Liver (tissue), 9 donors: Measurements from ENCODE around the gene RPL13A. TPM values are rescaled to one million over a fixed set of nuclear protein-coding genes. Genes with fewer than 3 reads are reported as not detected.

Experiments used
- DNase-seq: peaks from one replicate; pipeline ENCODE4 v3.0.0-alpha.2; 2017; ENCODE audit warnings: low spot score
- H3K27ac ChIP-seq, 2 donors: one replicate each; pipeline ENCODE4 v1.7.0; 2013; ENCODE audit warnings: inconsistent platforms in 2 of 2, low read length in 2 of 2, control low read depth in 1 of 2, low read depth in 1 of 2, mild to moderate bottlenecking in 1 of 2
- H3K27me3 ChIP-seq, 4 donors: one replicate each; pipeline versions ENCODE4 v1.6.1 to v1.7.0; 2013; ENCODE audit warnings: low read length in 3 of 4, inconsistent platforms in 1 of 4, mild to moderate bottlenecking in 1 of 4, moderate library complexity in 1 of 4; ENCODE audit not compliant: control insufficient read depth in 4 of 4, insufficient read depth in 4 of 4
- H3K36me3 ChIP-seq, 4 donors: one replicate each; pipeline versions ENCODE4 v1.6.1 to v1.7.0; 2013; ENCODE audit warnings: low read length in 3 of 4, mild to moderate bottlenecking in 3 of 4, low read depth in 1 of 4, moderate library complexity in 1 of 4; ENCODE audit not compliant: control insufficient read depth in 4 of 4, insufficient read depth in 3 of 4
- H3K4me1 ChIP-seq, 4 donors: one replicate each; pipeline versions ENCODE4 v1.6.1 to v1.7.0; 2013; ENCODE audit warnings: low read length in 3 of 4, mild to moderate bottlenecking in 3 of 4, moderate library complexity in 1 of 4; ENCODE audit not compliant: control insufficient read depth in 4 of 4, insufficient read depth in 4 of 4
- H3K4me3 ChIP-seq, 3 donors: one replicate each; pipeline versions ENCODE4 v1.6.1 to v1.7.0; 2013; ENCODE audit warnings: low read length in 3 of 3, control low read depth in 1 of 3, low read depth in 1 of 3, mild to moderate bottlenecking in 1 of 3
- H3K9ac ChIP-seq, 2 donors: one replicate each; pipeline ENCODE4 v1.7.0; 2013; ENCODE audit warnings: low read length in 2 of 2, mild to moderate bottlenecking in 2 of 2, moderate library complexity in 2 of 2, control low read depth in 1 of 2, low read depth in 1 of 2
- H3K9me3 ChIP-seq, 4 donors: one replicate each; pipeline versions ENCODE4 v1.6.1 to v1.7.0; 2013; ENCODE audit warnings: low read length in 3 of 4; ENCODE audit not compliant: control insufficient read depth in 4 of 4
- FOXA1 ChIP-seq: IDR thresholded peaks from 2 replicates; pipeline ENCODE4 v1.6.1; 2016; ENCODE audit warnings: antibody characterized with exemption
- FOXA2 ChIP-seq: IDR thresholded peaks from 2 replicates; pipeline ENCODE4 v1.6.1; 2016; ENCODE audit warnings: antibody characterized with exemption
- GABPA ChIP-seq, 2 donors: IDR thresholded peaks in 1 of 2; conservative IDR thresholded peaks in 1 of 2; 2 replicates each; pipeline ENCODE4 v1.6.1; 2016; ENCODE audit warnings: antibody characterized with exemption in 2 of 2, mild to moderate bottlenecking in 1 of 2, moderate library complexity in 1 of 2
- HNF4A ChIP-seq, 2 donors: conservative IDR thresholded peaks; 2 replicates each; pipeline ENCODE4 v1.6.1; 2016; ENCODE audit warnings: antibody characterized with exemption in 2 of 2, mild to moderate bottlenecking in 2 of 2
- HNF4G ChIP-seq: IDR thresholded peaks from 2 replicates; pipeline ENCODE4 v1.6.1; 2016; ENCODE audit warnings: antibody characterized with exemption
- JUND ChIP-seq, 2 donors: IDR thresholded peaks; 2 replicates each; pipeline ENCODE4 v1.6.1; 2016; ENCODE audit warnings: antibody characterized with exemption in 2 of 2
- RAD21 ChIP-seq, 2 donors: IDR thresholded peaks; 2 replicates each; pipeline ENCODE4 v1.6.1; 2016; ENCODE audit warnings: antibody characterized with exemption in 2 of 2, mild to moderate bottlenecking in 2 of 2
- RXRA ChIP-seq, 2 donors: IDR thresholded peaks; 2 replicates each; pipeline ENCODE4 v1.6.1; 2017 to 2018; ENCODE audit warnings: antibody characterized with exemption in 2 of 2, mild to moderate bottlenecking in 1 of 2
- SP1 ChIP-seq: IDR thresholded peaks from 2 replicates; pipeline ENCODE4 v1.6.1; 2018; ENCODE audit warnings: antibody characterized with exemption, mild to moderate bottlenecking
- YY1 ChIP-seq: IDR thresholded peaks from 2 replicates; pipeline ENCODE4 v1.6.1; 2016; ENCODE audit warnings: antibody characterized with exemption, mild to moderate bottlenecking
- WGBS: extraction: QIAGEN DNeasy Blood & Tissue Kit; methylation state at CpG from one replicate; pipeline ENCODE4 v1.1.7; 2013; 5-methylcytosine and 5-hydroxymethylcytosine counted together
- polyA plus RNA-seq, 2 donors: library from polyadenylated mRNA; stranded (reverse) in 1 of 2; unstranded in 1 of 2; fragments of 200-250 nt in 1 of 2; fragments of >200 nt in 1 of 2; fragmentation: Nextera tagmentation in 1 of 2; extraction: Ambion mirVana in 1 of 2; gene quantifications; one replicate each; pipeline versions ENCODE4 v1.2.1 to v1.2.3, GENCODE V29; 2013 to 2015
- total RNA-seq, 2 donors: library from RNA; depleted of rRNA; stranded (reverse); fragments of >200 nt; gene quantifications; one replicate each; pipeline ENCODE4 v1.2.3, GENCODE V29; 2014
- TF ChIP-seq, protein P1 (sequence below): fragments of 150-350 bp; IDR thresholded peaks from 2 replicates; pipeline ENCODE4 v1.5.1; 2017; ENCODE audit warnings: improper control_type of control experiment, low read depth, low read length; ENCODE audit not compliant: missing input control
- TF ChIP-seq, protein P2 (sequence below): IDR thresholded peaks from 2 replicates; pipeline ENCODE4 v1.6.1; 2016; ENCODE audit warnings: antibody characterized with exemption
- TF ChIP-seq, protein P3 (sequence below): IDR thresholded peaks from 2 replicates; pipeline ENCODE4 v1.6.1; 2016; ENCODE audit warnings: antibody characterized with exemption
- TF ChIP-seq, protein P4 (sequence below): IDR thresholded peaks from 2 replicates; pipeline ENCODE4 v1.6.1; 2016; ENCODE audit warnings: antibody characterized with exemption
- TF ChIP-seq, protein P5 (sequence below): IDR thresholded peaks from 2 replicates; pipeline ENCODE4 v1.6.1; 2016; ENCODE audit warnings: antibody characterized with exemption, mild to moderate bottlenecking
- donor health status: healthy.
- donor health status: healthy.
- donor health status: healthy.
- donor health status: healthy.
- donor health status: healthy.

Gene RPL13A
- total and polyA plus RNA-seq, 4 donors, result 444 to 1,553 (median 746) TPM

DNA sequence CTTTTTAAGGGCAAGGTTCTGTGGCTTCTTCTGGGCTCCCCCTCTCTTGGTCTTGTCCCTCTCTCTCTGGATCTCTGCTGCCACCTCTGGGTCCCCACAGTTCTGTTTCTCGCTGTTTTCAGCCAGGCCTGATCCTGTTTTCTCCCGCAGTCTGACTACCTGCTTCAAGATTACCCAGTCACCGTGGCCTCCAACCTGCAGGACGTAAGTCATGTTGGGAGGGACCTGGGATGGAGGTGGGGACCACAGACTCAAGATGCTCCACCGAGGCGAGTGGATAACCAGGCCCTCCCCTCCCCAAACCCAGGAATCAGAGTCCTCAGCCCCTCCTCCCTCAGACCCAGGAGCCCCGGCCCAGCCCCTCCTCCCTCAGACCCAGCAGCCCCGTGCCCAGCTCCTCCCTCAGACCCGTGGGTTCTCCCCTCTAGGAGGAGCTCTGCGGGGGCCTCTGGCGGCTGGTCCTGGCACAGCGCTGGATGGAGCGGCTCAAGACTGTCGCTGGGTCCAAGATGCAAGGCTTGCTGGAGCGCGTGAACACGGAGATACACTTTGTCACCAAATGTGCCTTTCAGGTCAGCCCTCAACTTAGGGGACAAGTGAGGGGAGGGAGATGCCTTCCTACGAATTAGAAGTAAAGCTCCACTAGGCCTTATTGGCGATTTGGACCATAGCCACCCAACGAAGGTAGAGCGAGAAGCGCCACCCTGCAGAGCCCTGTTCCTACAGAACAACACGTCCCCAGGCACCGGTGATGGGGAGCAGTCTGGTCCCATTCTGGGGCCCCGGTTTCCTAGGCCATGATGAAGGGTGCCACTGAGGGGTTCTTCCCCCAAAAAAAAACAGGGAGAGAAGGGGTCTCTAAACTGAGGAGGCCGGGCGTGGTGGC, 11.2 kb upstream of the RPL13A start:
- Histone ChIP-seq H3K27me3 (no peaks in the 10 kb centered on the region), H3K9me3 (no peaks in the 10 kb centered on the region), H3K36me3 (no peaks in the 10 kb centered on the region), H3K9ac (no peak overlapping the region), H3K4me1 (peaks cover 0 to 11% (median 6%) of the 10 kb centered on the region in 4 donors), H3K27ac (no peak overlapping the region), H3K4me3 (no peak overlapping the region)
- WGBS, result 70% methylated on average over 27 of the region's 27 CpGs
- DNase-seq, result no peak
- TF ChIP-seq HNF4G (no peak), HNF4A (conservative IDR thresholded peaks at IDR 0.05) (no peak)
- TF ChIP-seq, protein P1, sequence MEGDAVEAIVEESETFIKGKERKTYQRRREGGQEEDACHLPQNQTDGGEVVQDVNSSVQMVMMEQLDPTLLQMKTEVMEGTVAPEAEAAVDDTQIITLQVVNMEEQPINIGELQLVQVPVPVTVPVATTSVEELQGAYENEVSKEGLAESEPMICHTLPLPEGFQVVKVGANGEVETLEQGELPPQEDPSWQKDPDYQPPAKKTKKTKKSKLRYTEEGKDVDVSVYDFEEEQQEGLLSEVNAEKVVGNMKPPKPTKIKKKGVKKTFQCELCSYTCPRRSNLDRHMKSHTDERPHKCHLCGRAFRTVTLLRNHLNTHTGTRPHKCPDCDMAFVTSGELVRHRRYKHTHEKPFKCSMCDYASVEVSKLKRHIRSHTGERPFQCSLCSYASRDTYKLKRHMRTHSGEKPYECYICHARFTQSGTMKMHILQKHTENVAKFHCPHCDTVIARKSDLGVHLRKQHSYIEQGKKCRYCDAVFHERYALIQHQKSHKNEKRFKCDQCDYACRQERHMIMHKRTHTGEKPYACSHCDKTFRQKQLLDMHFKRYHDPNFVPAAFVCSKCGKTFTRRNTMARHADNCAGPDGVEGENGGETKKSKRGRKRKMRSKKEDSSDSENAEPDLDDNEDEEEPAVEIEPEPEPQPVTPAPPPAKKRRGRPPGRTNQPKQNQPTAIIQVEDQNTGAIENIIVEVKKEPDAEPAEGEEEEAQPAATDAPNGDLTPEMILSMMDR, result peak; percentile 19

DNA sequence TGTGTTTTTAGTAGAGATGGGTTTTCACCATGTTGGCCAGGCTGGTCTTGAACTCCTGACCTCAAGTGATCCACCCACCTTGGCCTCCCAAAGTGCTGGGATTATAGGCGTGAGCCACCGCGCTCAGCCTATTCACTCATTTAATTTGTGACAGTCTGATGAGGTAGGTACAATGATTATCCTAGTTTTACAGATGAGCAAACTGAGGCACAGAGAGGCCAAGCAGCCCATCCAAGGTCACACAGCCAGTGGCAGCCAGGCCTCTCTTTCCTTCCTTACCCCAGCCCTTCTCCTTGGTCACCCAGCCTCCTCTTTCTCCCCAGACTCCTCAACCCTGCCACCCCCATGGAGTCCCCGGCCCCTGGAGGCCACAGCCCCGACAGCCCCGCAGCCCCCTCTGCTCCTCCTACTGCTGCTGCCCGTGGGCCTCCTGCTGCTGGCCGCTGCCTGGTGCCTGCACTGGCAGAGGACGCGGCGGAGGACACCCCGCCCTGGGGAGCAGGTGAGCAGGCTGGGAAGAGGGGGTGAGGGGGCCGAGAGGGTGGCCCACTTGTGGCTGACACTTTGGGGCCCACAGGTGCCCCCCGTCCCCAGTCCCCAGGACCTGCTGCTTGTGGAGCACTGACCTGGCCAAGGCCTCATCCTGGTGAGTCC, 7.3 kb upstream of the RPL13A start:
- H3K36me3 ChIP-seq, result no peaks in the 10 kb centered on the region
- no peak for DNase-seq
- H3K4me3 ChIP-seq, result no peak overlapping the region
- no peaks in the 10 kb centered on the region for H3K27me3 ChIP-seq
- H3K27ac ChIP-seq, result no peak overlapping the region
- no peaks in the 10 kb centered on the region for H3K9me3 ChIP-seq
- no peaks in the 10 kb centered on the region for H3K4me1 ChIP-seq
- no peak for TF ChIP-seq HNF4G
- TF ChIP-seq, protein P2, sequence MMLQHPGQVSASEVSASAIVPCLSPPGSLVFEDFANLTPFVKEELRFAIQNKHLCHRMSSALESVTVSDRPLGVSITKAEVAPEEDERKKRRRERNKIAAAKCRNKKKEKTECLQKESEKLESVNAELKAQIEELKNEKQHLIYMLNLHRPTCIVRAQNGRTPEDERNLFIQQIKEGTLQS, result no peak
- TF ChIP-seq, protein P3, sequence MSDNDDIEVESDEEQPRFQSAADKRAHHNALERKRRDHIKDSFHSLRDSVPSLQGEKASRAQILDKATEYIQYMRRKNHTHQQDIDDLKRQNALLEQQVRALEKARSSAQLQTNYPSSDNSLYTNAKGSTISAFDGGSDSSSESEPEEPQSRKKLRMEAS, result no peak
- no peak overlapping the region for H3K9ac ChIP-seq
- 98% methylated on average over 14 of the region's 14 CpGs for WGBS

DNA sequence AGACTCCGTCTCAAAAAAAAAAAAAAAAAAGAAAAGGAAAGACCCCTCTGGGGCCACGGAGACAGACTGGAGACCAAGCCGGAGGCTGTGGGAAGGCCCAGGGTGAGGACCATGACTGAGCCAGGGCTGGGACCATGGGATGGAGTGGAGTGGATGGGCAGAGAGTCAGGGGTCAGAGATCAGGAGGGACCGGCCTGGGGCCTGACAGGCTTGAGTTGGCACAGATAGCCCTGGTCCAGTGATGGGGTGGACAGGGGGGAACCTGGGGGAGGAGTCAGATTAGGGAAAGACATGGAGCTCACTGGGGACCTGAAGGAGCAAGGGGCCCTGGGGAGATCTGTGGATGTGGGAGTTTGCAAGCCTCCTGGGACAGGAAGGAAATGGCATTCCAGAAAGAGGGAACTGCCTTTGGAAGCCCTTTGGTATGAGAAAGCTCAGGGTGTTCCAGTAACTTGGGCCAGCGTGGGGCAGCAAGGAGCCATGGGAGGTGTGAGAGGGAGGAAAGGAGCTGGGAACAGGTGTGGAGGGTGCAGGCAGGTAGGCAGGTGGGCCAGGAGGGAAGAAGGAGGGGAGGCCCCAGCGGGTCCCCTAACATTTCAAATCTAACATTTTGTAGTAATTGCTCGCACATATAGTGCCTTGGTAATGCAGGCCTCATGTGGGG, 6.3 kb upstream of the RPL13A start:
- Histone ChIP-seq H3K4me3 (no peak overlapping the region), H3K9ac (no peak overlapping the region), H3K4me1 (no peaks in the 10 kb centered on the region), H3K27me3 (no peaks in the 10 kb centered on the region), H3K9me3 (no peaks in the 10 kb centered on the region), H3K36me3 (no peaks in the 10 kb centered on the region), H3K27ac (no peak overlapping the region)
- TF ChIP-seq SP1, result no peak
- no peak for TF ChIP-seq HNF4G
- no peak for TF ChIP-seq RXRA (IDR thresholded peaks at IDR 0.05)
- no peak for TF ChIP-seq HNF4A (conservative IDR thresholded peaks at IDR 0.05)
- TF ChIP-seq FOXA1, result no peak
- no peak for TF ChIP-seq RAD21 (IDR thresholded peaks at IDR 0.05)
- TF ChIP-seq FOXA2, result no peak
- TF ChIP-seq, protein P3, result no peak
- no peak for TF ChIP-seq YY1
- TF ChIP-seq GABPA (IDR thresholded peaks at IDR 0.05 in 1 of 2, conservative IDR thresholded peaks at IDR 0.05 in 1 of 2), result no peak
- TF ChIP-seq, protein P2, result no peak
- no peak for TF ChIP-seq JUND (IDR thresholded peaks at IDR 0.05)
- TF ChIP-seq, protein P4, sequence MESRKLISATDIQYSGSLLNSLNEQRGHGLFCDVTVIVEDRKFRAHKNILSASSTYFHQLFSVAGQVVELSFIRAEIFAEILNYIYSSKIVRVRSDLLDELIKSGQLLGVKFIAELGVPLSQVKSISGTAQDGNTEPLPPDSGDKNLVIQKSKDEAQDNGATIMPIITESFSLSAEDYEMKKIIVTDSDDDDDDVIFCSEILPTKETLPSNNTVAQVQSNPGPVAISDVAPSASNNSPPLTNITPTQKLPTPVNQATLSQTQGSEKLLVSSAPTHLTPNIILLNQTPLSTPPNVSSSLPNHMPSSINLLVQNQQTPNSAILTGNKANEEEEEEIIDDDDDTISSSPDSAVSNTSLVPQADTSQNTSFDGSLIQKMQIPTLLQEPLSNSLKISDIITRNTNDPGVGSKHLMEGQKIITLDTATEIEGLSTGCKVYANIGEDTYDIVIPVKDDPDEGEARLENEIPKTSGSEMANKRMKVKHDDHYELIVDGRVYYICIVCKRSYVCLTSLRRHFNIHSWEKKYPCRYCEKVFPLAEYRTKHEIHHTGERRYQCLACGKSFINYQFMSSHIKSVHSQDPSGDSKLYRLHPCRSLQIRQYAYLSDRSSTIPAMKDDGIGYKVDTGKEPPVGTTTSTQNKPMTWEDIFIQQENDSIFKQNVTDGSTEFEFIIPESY, result no peak
- TF ChIP-seq, protein P5, sequence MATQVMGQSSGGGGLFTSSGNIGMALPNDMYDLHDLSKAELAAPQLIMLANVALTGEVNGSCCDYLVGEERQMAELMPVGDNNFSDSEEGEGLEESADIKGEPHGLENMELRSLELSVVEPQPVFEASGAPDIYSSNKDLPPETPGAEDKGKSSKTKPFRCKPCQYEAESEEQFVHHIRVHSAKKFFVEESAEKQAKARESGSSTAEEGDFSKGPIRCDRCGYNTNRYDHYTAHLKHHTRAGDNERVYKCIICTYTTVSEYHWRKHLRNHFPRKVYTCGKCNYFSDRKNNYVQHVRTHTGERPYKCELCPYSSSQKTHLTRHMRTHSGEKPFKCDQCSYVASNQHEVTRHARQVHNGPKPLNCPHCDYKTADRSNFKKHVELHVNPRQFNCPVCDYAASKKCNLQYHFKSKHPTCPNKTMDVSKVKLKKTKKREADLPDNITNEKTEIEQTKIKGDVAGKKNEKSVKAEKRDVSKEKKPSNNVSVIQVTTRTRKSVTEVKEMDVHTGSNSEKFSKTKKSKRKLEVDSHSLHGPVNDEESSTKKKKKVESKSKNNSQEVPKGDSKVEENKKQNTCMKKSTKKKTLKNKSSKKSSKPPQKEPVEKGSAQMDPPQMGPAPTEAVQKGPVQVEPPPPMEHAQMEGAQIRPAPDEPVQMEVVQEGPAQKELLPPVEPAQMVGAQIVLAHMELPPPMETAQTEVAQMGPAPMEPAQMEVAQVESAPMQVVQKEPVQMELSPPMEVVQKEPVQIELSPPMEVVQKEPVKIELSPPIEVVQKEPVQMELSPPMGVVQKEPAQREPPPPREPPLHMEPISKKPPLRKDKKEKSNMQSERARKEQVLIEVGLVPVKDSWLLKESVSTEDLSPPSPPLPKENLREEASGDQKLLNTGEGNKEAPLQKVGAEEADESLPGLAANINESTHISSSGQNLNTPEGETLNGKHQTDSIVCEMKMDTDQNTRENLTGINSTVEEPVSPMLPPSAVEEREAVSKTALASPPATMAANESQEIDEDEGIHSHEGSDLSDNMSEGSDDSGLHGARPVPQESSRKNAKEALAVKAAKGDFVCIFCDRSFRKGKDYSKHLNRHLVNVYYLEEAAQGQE, result no peak
- 92% methylated on average over 7 of the region's 7 CpGs for WGBS
- no peak for DNase-seq
